ENCODE data around the gene VAV2. TPM values are rescaled to one million over a fixed set of nuclear protein-coding genes. Genes with fewer than 3 reads are reported as not detected.

Gene VAV2
- total RNA-seq, 1 donor from 2014 or later: 12.8 TPM

GRCh38 chr9:133797406-133798105 lies 194.6 kb downstream of the VAV2 start:
- no peak for DNase-seq (ENCODE audit: low spot score)

GRCh38 chr9:133796562-133796961 lies 195.6 kb downstream of the VAV2 start:
- no peak for DNase-seq (ENCODE audit: low spot score)

GRCh38 chr9:133795049-133795448 lies 197.1 kb downstream of the VAV2 start:
- no peak for DNase-seq (ENCODE audit: low spot score)

GRCh38 chr9:133794016-133794760 lies 197.9 kb downstream of the VAV2 start:
- DNase-seq (ENCODE audit: low spot score): no peak

- no peak for DNase-seq (ENCODE audit: low spot score)
Observed at GRCh38 chr9:133793471-133793870, 198.7 kb downstream of the VAV2 start.

GRCh38 chr9:133792721-133793470 lies 199.2 kb downstream of the VAV2 start:
- DNase-seq (ENCODE audit: low spot score): peak; percentile 66

GRCh38 chr9:133791735-133792649 lies 200.1 kb downstream of the VAV2 start:
- no peak for DNase-seq (ENCODE audit: low spot score)

- DNase-seq (ENCODE audit: low spot score): no peak
Observed at GRCh38 chr9:133791069-133791468, 201.1 kb downstream of the VAV2 start.

- no peak for DNase-seq (ENCODE audit: low spot score)
Observed at GRCh38 chr9:133789778-133790177, 202.3 kb downstream of the VAV2 start.

GRCh38 chr9:133788819-133789717 lies 203.1 kb downstream of the VAV2 start:
- DNase-seq (ENCODE audit: low spot score): peak; percentile 13

GRCh38 chr9:133788045-133788818 lies 203.9 kb downstream of the VAV2 start:
- no peak for DNase-seq (ENCODE audit: low spot score)

- no peak for DNase-seq (ENCODE audit: low spot score)
Observed at GRCh38 chr9:133787754-133788025, 204.4 kb downstream of the VAV2 start.

GRCh38 chr9:133786907-133787753 lies 205.0 kb downstream of the VAV2 start:
- DNase-seq (ENCODE audit: low spot score): no peak

- no peak for DNase-seq (ENCODE audit: low spot score)
Observed at GRCh38 chr9:133786371-133786753, 205.8 kb downstream of the VAV2 start.

- no peak for DNase-seq (ENCODE audit: low spot score)
Observed at GRCh38 chr9:133785753-133786370, 206.3 kb downstream of the VAV2 start.

- no peak for DNase-seq (ENCODE audit: low spot score)
Observed at GRCh38 chr9:133784731-133785561, 207.2 kb downstream of the VAV2 start.

GRCh38 chr9:133783331-133783731 lies 208.8 kb downstream of the VAV2 start:
- DNase-seq (ENCODE audit: low spot score): no peak
